ENCODE data around the gene ROR2. TPM values are rescaled to one million over a fixed set of nuclear protein-coding genes. Genes with fewer than 3 reads are reported as not detected.
A peak's percentile ranks its signal among the peaks of the same experiment; 100 is the strongest.

ROR2 gene
- polyA plus RNA-seq, 4 donors: 0.54 to 5.6 (median 3.2) TPM; not detected in 1

- H3K4me1 ChIP-seq (ENCODE audit: control insufficient read depth in 3 of 3, insufficient read depth in 2 of 3, low read depth in 1 of 3, low read length in 2 of 3): no peaks in the 10 kb centered on the region
- WGBS, 3 donors: 90 to 98% (median 93%) methylated on average over 4 of the region's 4 CpGs
- H3K27me3 ChIP-seq (ENCODE audit: control insufficient read depth in 3 of 3, insufficient read depth in 3 of 3, low read length in 3 of 3): no peaks in the 10 kb centered on the region
- no peak overlapping the region for H3K27ac ChIP-seq (ENCODE audit: low read depth in 1 of 3, low read length in 2 of 3)
- H3K9me3 ChIP-seq (ENCODE audit: control insufficient read depth in 2 of 2, insufficient read depth in 1 of 2, low read depth in 1 of 2, low read length in 1 of 2): peaks cover 0 to 4% of the 10 kb centered on the region in 2 donors
- DNase-seq (no peak), FAIRE-seq (no peak)
- no peak overlapping the region for H3K4me3 ChIP-seq (ENCODE audit: low read depth in 1 of 3, low read length in 3 of 3)
- no peaks in the 10 kb centered on the region for H3K36me3 ChIP-seq (ENCODE audit: control insufficient read depth in 3 of 3, insufficient read depth in 2 of 3, low read depth in 1 of 3, low read length in 3 of 3)
These were observed 233.8 kb downstream of the ROR2 start for GRCh38 chr9:91716239-91716638.

GRCh38 chr9:91714874-91715615 lies 235.0 kb downstream of the ROR2 start:
- Histone ChIP-seq H3K4me1 (ENCODE audit: control insufficient read depth in 3 of 3, insufficient read depth in 2 of 3, low read depth in 1 of 3, low read length in 2 of 3) (no peaks in the 10 kb centered on the region), H3K9me3 (ENCODE audit: control insufficient read depth in 2 of 2, insufficient read depth in 1 of 2, low read depth in 1 of 2, low read length in 1 of 2) (peaks cover 0 to 4% of the 10 kb centered on the region in 2 donors), H3K4me3 (ENCODE audit: low read depth in 1 of 3, low read length in 3 of 3) (no peak overlapping the region), H3K36me3 (ENCODE audit: control insufficient read depth in 3 of 3, insufficient read depth in 2 of 3, low read depth in 1 of 3, low read length in 3 of 3) (no peaks in the 10 kb centered on the region), H3K27ac (ENCODE audit: low read depth in 1 of 3, low read length in 2 of 3) (no peak overlapping the region), H3K27me3 (ENCODE audit: control insufficient read depth in 3 of 3, insufficient read depth in 3 of 3, low read length in 3 of 3) (no peaks in the 10 kb centered on the region)
- FAIRE-seq (no peak), DNase-seq (no peak)
- WGBS, 3 donors: 79 to 86% (median 82%) methylated on average over 14 of the region's 14 CpGs

- no peaks in the 10 kb centered on the region for H3K36me3 ChIP-seq (ENCODE audit: control insufficient read depth in 3 of 3, insufficient read depth in 2 of 3, low read depth in 1 of 3, low read length in 3 of 3)
- H3K4me1 ChIP-seq (ENCODE audit: control insufficient read depth in 3 of 3, insufficient read depth in 2 of 3, low read depth in 1 of 3, low read length in 2 of 3): no peaks in the 10 kb centered on the region
- H3K27ac ChIP-seq (ENCODE audit: low read depth in 1 of 3, low read length in 2 of 3): no peak overlapping the region
- peak overlapping the region in 1 of 3 donors; percentile 34 for H3K4me3 ChIP-seq (ENCODE audit: low read depth in 1 of 3, low read length in 3 of 3)
- 16 to 42% (median 18%) methylated on average over 31 to 39 of the region's 39 CpGs for WGBS, 3 donors
- H3K9me3 ChIP-seq (ENCODE audit: control insufficient read depth in 2 of 2, insufficient read depth in 1 of 2, low read depth in 1 of 2, low read length in 1 of 2): peaks cover 0 to 4% of the 10 kb centered on the region in 2 donors
- DNase-seq: peak in 1 of 2 donors; percentile 63
- FAIRE-seq: no peak
- H3K27me3 ChIP-seq (ENCODE audit: control insufficient read depth in 3 of 3, insufficient read depth in 3 of 3, low read length in 3 of 3): no peaks in the 10 kb centered on the region
These were observed 235.8 kb downstream of the ROR2 start for GRCh38 chr9:91714020-91714806.

GRCh38 chr9:91712811-91713210 lies 237.2 kb downstream of the ROR2 start:
- H3K4me3 ChIP-seq (ENCODE audit: low read depth in 1 of 3, low read length in 3 of 3): no peak overlapping the region
- no peaks in the 10 kb centered on the region for H3K27me3 ChIP-seq (ENCODE audit: control insufficient read depth in 3 of 3, insufficient read depth in 3 of 3, low read length in 3 of 3)
- no peaks in the 10 kb centered on the region for H3K36me3 ChIP-seq (ENCODE audit: control insufficient read depth in 3 of 3, insufficient read depth in 2 of 3, low read depth in 1 of 3, low read length in 3 of 3)
- FAIRE-seq (no peak), DNase-seq (no peak)
- 87 to 91% (median 87%) methylated on average over 7 of the region's 7 CpGs for WGBS, 3 donors
- H3K27ac ChIP-seq (ENCODE audit: low read depth in 1 of 3, low read length in 2 of 3): no peak overlapping the region
- H3K4me1 ChIP-seq (ENCODE audit: control insufficient read depth in 3 of 3, insufficient read depth in 2 of 3, low read depth in 1 of 3, low read length in 2 of 3): no peaks in the 10 kb centered on the region
- peaks cover 0 to 4% of the 10 kb centered on the region in 2 donors for H3K9me3 ChIP-seq (ENCODE audit: control insufficient read depth in 2 of 2, insufficient read depth in 1 of 2, low read depth in 1 of 2, low read length in 1 of 2)

GRCh38 chr9:91711755-91712601 lies 238.1 kb downstream of the ROR2 start:
- no peaks in the 10 kb centered on the region for H3K4me1 ChIP-seq (ENCODE audit: control insufficient read depth in 3 of 3, insufficient read depth in 2 of 3, low read depth in 1 of 3, low read length in 2 of 3)
- H3K27ac ChIP-seq (ENCODE audit: low read depth in 1 of 3, low read length in 2 of 3): no peak overlapping the region
- no peaks in the 10 kb centered on the region for H3K27me3 ChIP-seq (ENCODE audit: control insufficient read depth in 3 of 3, insufficient read depth in 3 of 3, low read length in 3 of 3)
- 48 to 60% (median 58%) methylated on average over 8 of the region's 8 CpGs for WGBS, 3 donors
- no peak overlapping the region for H3K4me3 ChIP-seq (ENCODE audit: low read depth in 1 of 3, low read length in 3 of 3)
- H3K36me3 ChIP-seq (ENCODE audit: control insufficient read depth in 3 of 3, insufficient read depth in 2 of 3, low read depth in 1 of 3, low read length in 3 of 3): no peaks in the 10 kb centered on the region
- DNase-seq (peak; percentile 17 to 21), FAIRE-seq (no peak)
- H3K9me3 ChIP-seq (ENCODE audit: control insufficient read depth in 2 of 2, insufficient read depth in 1 of 2, low read depth in 1 of 2, low read length in 1 of 2): peaks cover 0 to 10% of the 10 kb centered on the region in 2 donors

- FAIRE-seq (no peak), DNase-seq (no peak)
- Histone ChIP-seq H3K27me3 (ENCODE audit: control insufficient read depth in 3 of 3, insufficient read depth in 3 of 3, low read length in 3 of 3) (no peaks in the 10 kb centered on the region), H3K27ac (ENCODE audit: low read depth in 1 of 3, low read length in 2 of 3) (no peak overlapping the region), H3K4me1 (ENCODE audit: control insufficient read depth in 3 of 3, insufficient read depth in 2 of 3, low read depth in 1 of 3, low read length in 2 of 3) (no peaks in the 10 kb centered on the region), H3K36me3 (ENCODE audit: control insufficient read depth in 3 of 3, insufficient read depth in 2 of 3, low read depth in 1 of 3, low read length in 3 of 3) (no peaks in the 10 kb centered on the region), H3K4me3 (ENCODE audit: low read depth in 1 of 3, low read length in 3 of 3) (no peak overlapping the region), H3K9me3 (ENCODE audit: control insufficient read depth in 2 of 2, insufficient read depth in 1 of 2, low read depth in 1 of 2, low read length in 1 of 2) (peaks cover 0 to 18% of the 10 kb centered on the region in 2 donors)
- WGBS, 3 donors: 72 to 84% (median 78%) methylated on average over 8 of the region's 8 CpGs
These were observed 239.9 kb downstream of the ROR2 start for GRCh38 chr9:91710158-91710557.

- no peak for FAIRE-seq
- H3K4me1 ChIP-seq (ENCODE audit: control insufficient read depth in 3 of 3, insufficient read depth in 2 of 3, low read depth in 1 of 3, low read length in 2 of 3): no peaks in the 10 kb centered on the region
- DNase-seq: no peak
These were observed 244.6 kb downstream of the ROR2 start for GRCh38 chr9:91705386-91705785.

GRCh38 chr9:91700475-91700874 lies 249.6 kb downstream of the ROR2 start:
- WGBS, 3 donors: 86 to 93% (median 90%) methylated on average over 5 of the region's 5 CpGs

More at GRCh38 chr9:91705386-91705785, 244.6 kb downstream of the ROR2 start:
- no peaks in the 10 kb centered on the region for H3K36me3 ChIP-seq (ENCODE audit: control insufficient read depth in 3 of 3, insufficient read depth in 2 of 3, low read depth in 1 of 3, low read length in 3 of 3)
- H3K27me3 ChIP-seq (ENCODE audit: control insufficient read depth in 3 of 3, insufficient read depth in 3 of 3, low read length in 3 of 3): no peaks in the 10 kb centered on the region
- H3K27ac ChIP-seq (ENCODE audit: low read depth in 1 of 3, low read length in 2 of 3): no peak overlapping the region
- WGBS, 3 donors: 84 to 96% (median 92%) methylated on average over 1 of the region's 1 CpG
- no peak overlapping the region for H3K4me3 ChIP-seq (ENCODE audit: low read depth in 1 of 3, low read length in 3 of 3)
- H3K9me3 ChIP-seq (ENCODE audit: control insufficient read depth in 2 of 2, insufficient read depth in 1 of 2, low read depth in 1 of 2, low read length in 1 of 2): peaks cover 0 to 26% of the 10 kb centered on the region in 2 donors

More at GRCh38 chr9:91700475-91700874, 249.6 kb downstream of the ROR2 start:
- H3K4me1 ChIP-seq (ENCODE audit: control insufficient read depth in 3 of 3, insufficient read depth in 2 of 3, low read depth in 1 of 3, low read length in 2 of 3): no peaks in the 10 kb centered on the region
- peaks cover 0 to 8% of the 10 kb centered on the region in 2 donors for H3K9me3 ChIP-seq (ENCODE audit: control insufficient read depth in 2 of 2, insufficient read depth in 1 of 2, low read depth in 1 of 2, low read length in 1 of 2)
- no peaks in the 10 kb centered on the region for H3K36me3 ChIP-seq (ENCODE audit: control insufficient read depth in 3 of 3, insufficient read depth in 2 of 3, low read depth in 1 of 3, low read length in 3 of 3)
- H3K27ac ChIP-seq (ENCODE audit: low read depth in 1 of 3, low read length in 2 of 3): no peak overlapping the region
- FAIRE-seq: no peak
- no peak for DNase-seq
- H3K4me3 ChIP-seq (ENCODE audit: low read depth in 1 of 3, low read length in 3 of 3): no peak overlapping the region
- no peaks in the 10 kb centered on the region for H3K27me3 ChIP-seq (ENCODE audit: control insufficient read depth in 3 of 3, insufficient read depth in 3 of 3, low read length in 3 of 3)

Data from small intestine (tissue), 7 donors.